ENCODE results near the gene EFCAB12. TPM values are rescaled to one million over a fixed set of nuclear protein-coding genes. Genes with fewer than 3 reads are reported as not detected.
"Not testable (repeated sequence)": the region's sequence is repeated elsewhere in the genome, so short reads cannot be mapped to it uniquely, and the experiment has no call there.

EFCAB12 gene
- total RNA-seq, 2 donors from 2014 or later, result 0.05 to 0.14 TPM

DNA sequence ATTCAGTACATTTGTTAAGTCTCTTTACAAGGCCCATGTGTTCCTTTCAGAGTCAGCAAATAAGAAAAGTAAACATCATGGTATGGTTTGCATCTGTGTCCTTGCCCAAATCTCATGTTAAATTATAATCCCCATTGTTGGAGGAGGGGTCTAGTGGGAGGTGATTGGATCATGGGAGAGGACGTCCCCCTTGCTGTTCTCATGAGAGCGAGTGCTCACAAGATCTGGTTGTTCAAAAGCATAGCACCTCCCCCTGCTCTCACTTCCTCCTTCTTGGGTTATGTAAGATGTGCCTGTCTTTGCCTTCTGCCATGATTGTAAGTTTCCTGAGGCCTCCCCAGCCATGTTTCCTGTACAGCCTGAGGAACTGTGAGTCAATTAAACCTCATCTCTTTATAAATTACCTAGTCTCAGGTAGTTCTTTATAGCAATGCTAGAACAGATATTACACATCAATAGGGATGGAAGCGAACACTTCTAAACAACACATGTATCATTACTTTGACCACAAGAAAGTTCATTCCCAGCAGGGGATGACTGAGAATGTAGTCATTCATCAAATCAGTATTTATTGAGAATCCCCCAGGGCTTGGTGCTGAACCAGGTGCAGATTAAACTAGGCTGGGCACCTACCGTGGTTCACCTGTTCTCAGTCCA lies 4.1 kb downstream of the EFCAB12 start:
- intact Hi-C loops (cut with DNase I), result no loop called here
- no peak for DNase-seq (ENCODE audit: low spot score)

GRCh38 chr3:129422897-129423296 lies 5.5 kb downstream of the EFCAB12 start:
- intact Hi-C loops (cut with DNase I), result no loop called here
- DNase-seq (ENCODE audit: low spot score), result no peak

GRCh38 chr3:129421988-129422745 lies 6.3 kb downstream of the EFCAB12 start:
- intact Hi-C loops (cut with DNase I), result no loop called here
- no peak for DNase-seq (ENCODE audit: low spot score)

GRCh38 chr3:129421236-129421883 lies 7.1 kb downstream of the EFCAB12 start:
- DNase-seq (ENCODE audit: low spot score), result no peak
- intact Hi-C loops (cut with DNase I), result no loop called here

GRCh38 chr3:129419476-129419875 lies 9.0 kb downstream of the EFCAB12 start:
- DNase-seq (ENCODE audit: low spot score), result no peak

DNA sequence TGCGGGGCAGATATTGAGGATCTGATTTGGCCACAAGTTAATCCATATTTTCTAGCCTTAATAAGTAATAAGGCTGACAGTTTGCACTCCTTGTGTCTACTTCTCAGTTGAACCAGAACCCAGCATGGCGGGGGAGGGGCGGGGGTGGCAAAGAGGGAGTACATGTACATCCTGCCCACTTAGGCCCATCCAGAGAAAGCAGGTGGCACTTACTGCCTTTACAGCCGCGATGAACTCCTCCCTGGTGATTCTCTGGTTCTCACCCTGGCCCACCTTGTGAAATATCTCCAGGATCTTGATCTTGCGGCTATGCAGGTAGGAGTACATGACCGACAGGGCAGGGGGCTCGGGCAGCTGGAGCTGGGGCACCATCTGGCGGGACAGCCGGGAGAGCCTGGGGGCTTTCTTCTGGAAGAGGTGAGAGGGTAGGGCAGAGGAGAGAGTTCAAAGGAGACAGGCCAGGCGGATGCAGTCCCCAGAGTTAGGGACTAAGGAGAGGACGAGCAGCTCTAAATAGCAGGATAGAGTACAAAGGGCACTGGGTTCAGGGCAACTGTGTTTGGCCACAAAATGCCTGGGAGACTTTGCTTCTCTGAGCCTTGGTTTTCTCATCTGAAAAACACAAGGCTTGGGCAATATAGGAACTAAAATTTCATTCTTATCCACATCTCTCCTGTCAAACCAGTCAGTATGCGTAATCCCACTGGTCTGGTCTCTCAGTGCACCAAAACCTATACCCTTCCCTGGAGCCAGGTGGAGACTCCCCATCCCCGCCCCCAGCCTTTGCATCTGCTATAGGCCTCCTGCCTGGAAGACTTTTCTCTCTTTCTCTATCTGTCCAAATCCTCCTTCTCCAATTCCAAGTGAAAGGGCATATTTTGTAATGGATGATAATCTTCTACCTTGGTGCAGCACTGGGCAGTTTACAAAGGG lies 10.1 kb downstream of the EFCAB12 start:
- no peak for DNase-seq (ENCODE audit: low spot score)
- intact Hi-C loops (cut with DNase I), result no loop called here

More at GRCh38 chr3:129419476-129419875, 9.0 kb downstream of the EFCAB12 start:
- intact Hi-C loops (cut with DNase I), result no loop called here

DNA sequence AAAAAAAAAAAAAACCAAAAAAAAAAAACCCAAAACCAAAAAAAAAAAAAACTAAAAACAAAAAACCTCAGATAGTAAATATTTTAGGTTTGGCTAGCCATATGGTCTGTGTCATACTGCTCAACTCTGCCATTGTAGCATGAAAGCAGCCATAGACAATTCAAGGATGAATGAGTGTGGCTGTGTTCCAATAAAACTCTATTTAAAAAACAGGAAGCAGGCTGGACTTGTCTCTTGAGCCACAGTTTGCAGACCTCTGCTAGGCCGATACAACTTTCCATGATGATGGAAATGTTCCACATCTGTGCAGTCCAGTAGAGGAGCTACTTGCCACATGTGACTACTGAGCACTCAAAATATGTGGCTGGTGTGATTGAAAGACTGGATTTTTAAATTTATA lies 11.1 kb downstream of the EFCAB12 start:
- no peak for DNase-seq (ENCODE audit: low spot score)
- intact Hi-C loops (cut with DNase I), result no loop called here

GRCh38 chr3:129416415-129416814 lies 12.0 kb downstream of the EFCAB12 start:
- no peak for DNase-seq (ENCODE audit: low spot score)
- intact Hi-C loops (cut with DNase I), result no loop called here

GRCh38 chr3:129415830-129416229 lies 12.6 kb downstream of the EFCAB12 start:
- intact Hi-C loops (cut with DNase I), result no loop called here
- no peak for DNase-seq (ENCODE audit: low spot score)

GRCh38 chr3:129415378-129415777 lies 13.1 kb downstream of the EFCAB12 start:
- intact Hi-C loops (cut with DNase I), result no loop called here
- no peak for DNase-seq (ENCODE audit: low spot score)

DNA sequence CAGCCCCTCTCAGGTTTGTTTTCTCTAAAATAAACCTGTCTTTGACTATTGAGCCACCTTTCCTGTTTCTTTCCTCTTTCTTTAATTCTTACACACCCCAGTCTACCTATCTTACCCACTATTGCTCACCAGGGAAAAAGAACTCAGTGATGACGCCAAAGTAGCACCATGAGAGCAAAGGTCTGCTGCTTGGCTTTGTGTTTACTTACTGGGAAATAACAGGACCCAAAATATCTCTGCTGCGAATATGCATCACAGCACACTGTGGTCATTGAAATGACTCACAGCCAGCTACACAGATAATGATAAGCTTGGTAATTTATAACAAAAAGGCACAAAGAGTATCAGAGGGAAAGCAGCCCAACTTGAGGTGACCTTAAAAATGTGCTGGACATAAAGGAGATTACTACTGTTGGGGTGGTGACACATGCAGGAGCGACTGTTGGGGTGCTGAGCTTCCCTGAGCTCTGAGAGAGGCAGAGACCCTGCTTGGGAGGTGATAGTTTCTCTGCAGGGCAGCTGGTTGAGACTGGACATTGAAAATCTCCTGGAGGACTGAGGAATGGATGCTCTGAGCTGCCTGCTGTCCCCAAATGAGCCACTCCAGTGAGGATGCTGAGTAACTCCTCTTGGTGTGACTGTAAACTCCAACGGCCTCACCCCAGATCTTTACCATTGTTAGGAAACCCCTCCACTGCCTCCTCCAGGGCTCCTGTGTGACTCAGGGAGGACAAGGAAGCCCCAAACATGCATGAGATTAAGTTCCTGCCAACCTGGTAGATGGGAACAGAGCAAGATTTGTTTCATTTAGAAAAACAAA lies 14.5 kb downstream of the EFCAB12 start:
- intact Hi-C loops (cut with DNase I), result no loop called here
- no peak for DNase-seq (ENCODE audit: low spot score)

DNA sequence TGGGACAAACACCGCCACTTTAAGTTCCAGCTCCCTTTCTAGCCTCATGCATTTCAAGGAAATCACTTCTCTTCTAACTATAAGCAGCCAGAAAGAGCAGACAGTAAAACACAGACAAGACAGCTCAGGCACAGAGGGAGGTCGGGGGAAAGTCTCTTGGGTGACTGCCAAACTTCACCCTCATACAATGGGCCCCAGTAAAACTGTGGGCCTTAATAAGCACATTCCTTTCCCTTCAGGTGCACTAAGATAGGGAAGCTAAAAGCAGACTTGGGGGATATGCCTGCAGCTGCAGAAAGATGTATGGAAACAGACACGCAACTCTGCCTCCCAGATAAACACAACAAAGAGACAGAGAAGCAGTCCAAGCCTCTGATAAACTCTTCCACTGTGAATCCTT lies 15.2 kb downstream of the EFCAB12 start:
- DNase-seq (ENCODE audit: low spot score); intact Hi-C loops (cut with DNase I): not testable (repeated sequence)

- intact Hi-C loops (cut with DNase I), result no loop called here
- no peak for DNase-seq (ENCODE audit: low spot score)
Measured at GRCh38 chr3:129412542-129413198, 15.8 kb downstream of the EFCAB12 start.

- DNase-seq (ENCODE audit: low spot score), result no peak
- intact Hi-C loops (cut with DNase I), result no loop called here
Measured at GRCh38 chr3:129410971-129411370, 17.5 kb downstream of the EFCAB12 start.

- intact Hi-C loops (cut with DNase I), result no loop called here
- no peak for DNase-seq (ENCODE audit: low spot score)
Measured at GRCh38 chr3:129409541-129409940, 18.9 kb downstream of the EFCAB12 start.

DNA sequence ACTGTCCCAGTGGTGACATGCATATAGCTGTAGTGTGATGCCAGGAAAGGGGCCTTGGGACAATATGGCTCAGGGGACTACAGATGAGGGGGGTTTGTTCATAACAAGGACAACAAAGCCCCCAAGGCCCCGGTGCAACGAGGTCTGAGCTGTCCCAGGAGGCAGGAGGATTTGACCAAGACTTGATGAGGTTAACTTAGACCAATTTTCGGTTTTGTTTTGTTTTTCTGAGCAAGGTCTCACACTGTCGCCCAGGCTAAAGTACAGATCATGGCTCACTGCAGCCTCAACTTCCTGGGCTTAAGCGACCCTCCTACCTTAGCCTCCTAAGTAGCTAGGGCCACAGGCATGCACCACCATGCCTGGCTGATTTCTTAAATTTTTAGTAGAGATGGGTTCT lies 23.8 kb downstream of the EFCAB12 start:
- intact Hi-C loops (cut with DNase I), result no loop called here
- no peak for DNase-seq (ENCODE audit: low spot score)

GRCh38 chr3:129404130-129404529 lies 24.3 kb downstream of the EFCAB12 start:
- DNase-seq (ENCODE audit: low spot score), result no peak
- intact Hi-C loops (cut with DNase I), result no loop called here

DNA sequence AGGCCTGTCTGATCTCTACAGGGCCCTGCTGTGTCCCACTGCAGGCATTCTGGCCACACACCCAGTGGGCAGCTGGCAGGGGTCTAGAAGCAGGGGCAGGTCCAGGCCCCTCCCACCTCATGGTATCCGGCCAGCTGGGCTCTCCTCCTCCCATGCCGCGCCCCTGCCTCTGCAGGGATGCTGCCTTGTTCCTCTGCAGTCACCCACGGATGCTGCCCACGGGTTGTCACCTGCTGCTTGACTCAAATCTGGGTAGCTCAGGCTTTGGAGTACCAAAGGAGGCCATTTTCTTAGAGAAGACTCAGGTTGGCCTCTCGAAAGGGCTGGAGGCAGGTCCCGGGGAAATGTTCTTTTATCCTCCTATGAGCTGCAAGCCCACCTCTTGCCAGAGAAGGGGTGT lies 25.0 kb downstream of the EFCAB12 start:
- intact Hi-C loops (cut with DNase I), result no loop called here
- DNase-seq (ENCODE audit: low spot score), result no peak
